ENCODE measurements around the gene MTUS2. TPM values are rescaled to one million over a fixed set of nuclear protein-coding genes. Genes with fewer than 3 reads are reported as not detected.

The MTUS2 gene
- total and polyA plus RNA-seq, 2 of the 8 experiments (the other 6 are each of a cell fraction or from before 2014, with no cell fraction given) = 0.18 to 0.80 TPM

DNA sequence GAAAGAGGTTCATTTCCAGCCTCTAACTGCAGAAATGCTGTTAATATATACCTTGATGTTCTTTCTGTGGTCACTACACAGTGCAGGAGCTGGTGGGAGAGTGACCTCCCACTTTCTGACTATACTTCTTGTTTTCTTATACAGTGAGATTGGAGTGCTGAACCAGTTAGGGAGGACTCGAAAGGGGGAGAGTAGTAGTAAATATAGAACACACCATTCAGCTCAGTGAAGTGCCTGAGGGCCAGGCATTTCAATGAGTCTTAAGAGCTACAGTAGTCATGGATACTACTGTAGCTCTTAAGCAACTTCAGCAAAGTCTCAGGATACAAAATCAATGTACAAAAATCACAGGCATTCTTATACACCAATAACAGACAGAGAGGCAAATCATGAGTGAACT lies 372.9 kb downstream of the MTUS2 start (continued):
- TF ChIP-seq, protein P1, sequence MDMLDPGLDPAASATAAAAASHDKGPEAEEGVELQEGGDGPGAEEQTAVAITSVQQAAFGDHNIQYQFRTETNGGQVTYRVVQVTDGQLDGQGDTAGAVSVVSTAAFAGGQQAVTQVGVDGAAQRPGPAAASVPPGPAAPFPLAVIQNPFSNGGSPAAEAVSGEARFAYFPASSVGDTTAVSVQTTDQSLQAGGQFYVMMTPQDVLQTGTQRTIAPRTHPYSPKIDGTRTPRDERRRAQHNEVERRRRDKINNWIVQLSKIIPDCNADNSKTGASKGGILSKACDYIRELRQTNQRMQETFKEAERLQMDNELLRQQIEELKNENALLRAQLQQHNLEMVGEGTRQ (IDR thresholded peaks at IDR 0.05; ENCODE audit: low read length) = no peak
- TF ChIP-seq RXRA (IDR thresholded peaks at IDR 0.05; ENCODE audit: insufficient read depth, low read depth, low read length) (no peak), BCL11A (IDR thresholded peaks at IDR 0.05; ENCODE audit: low read depth in 2 of 2, low read length in 2 of 2) (no peak)
